NT2/D1 (cell line): ENCODE data around the gene PDPK1.

Source experiments
- SUZ12 ChIP-seq: IDR thresholded peaks from 2 replicates; pipeline ENCODE4 v1.6.1; 2011; ENCODE audit not compliant: insufficient read length, insufficient read depth; ENCODE audit errors: extremely low read depth
- ZNF274 ChIP-seq: IDR thresholded peaks from 2 replicates; pipeline ENCODE4 v1.6.1; 2011; ENCODE audit warnings: mild to moderate bottlenecking, low read depth, low read length

GRCh38 chr16:2587891-2588565 lies 50.2 kb downstream of the PDPK1 start:
- TF ChIP-seq SUZ12 (no peak), ZNF274 (no peak)
